Measurements from ENCODE around the gene GDI1. TPM values are rescaled to one million over a fixed set of nuclear protein-coding genes. Genes with fewer than 3 reads are reported as not detected.

Gene GDI1
- total RNA-seq, 1 donor from 2014 or later: 152 TPM

DNA sequence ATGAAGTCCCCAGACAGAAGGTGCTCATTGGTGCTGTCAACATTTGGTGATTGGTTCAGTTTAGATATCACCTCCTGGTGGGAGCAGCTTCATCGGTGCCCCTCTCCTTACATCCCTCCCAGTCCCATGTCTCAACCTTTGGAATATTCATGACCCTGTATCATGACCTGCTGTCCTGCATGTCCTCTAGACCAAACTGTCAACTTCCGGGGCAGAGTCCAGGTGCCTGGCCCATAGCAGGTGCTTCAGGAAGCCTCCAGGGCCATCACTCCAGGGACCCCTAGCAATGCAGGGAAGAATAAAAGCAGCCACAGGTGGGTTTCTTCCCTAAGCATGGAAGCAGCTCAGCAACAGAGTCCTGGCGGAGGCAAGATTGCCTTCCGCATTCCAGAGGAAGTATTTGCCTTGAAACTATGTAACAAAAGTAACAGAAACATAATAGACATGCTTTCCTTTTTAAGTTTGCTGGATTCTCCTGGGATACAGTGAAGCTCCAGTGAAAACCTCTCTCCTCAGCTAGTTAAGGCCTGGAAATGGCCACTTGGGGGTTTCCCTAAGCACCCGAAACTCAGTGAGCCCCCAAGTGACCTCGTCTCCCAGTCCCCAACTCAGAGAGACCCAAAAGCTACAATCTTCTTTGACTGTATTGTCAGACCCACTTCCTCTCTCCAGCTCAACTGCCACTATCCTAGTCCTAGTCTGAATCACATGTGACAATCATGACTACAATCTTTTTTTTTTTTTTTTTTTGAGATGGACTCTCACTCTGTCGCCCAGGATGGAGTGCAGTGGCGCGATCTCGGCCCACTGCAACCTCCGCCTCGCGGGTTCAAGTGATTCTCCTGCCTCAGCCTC lies 9.8 kb upstream of the GDI1 start:
- Mint-ChIP-seq H3K36me3 (ENCODE audit: unreplicated experiment) (no peaks in the 10 kb centered on the region), H3K9me3 (ENCODE audit: unreplicated experiment) (peaks cover 4% of the 10 kb centered on the region), H3K4me3 (ENCODE audit: unreplicated experiment) (peak overlapping the region; percentile 75), H3K4me1 (ENCODE audit: unreplicated experiment) (peaks cover 20% of the 10 kb centered on the region), H3K27me3 (ENCODE audit: unreplicated experiment) (no peaks in the 10 kb centered on the region), H3K27ac (ENCODE audit: unreplicated experiment) (no peak overlapping the region)
- TF ChIP-seq, protein P1, sequence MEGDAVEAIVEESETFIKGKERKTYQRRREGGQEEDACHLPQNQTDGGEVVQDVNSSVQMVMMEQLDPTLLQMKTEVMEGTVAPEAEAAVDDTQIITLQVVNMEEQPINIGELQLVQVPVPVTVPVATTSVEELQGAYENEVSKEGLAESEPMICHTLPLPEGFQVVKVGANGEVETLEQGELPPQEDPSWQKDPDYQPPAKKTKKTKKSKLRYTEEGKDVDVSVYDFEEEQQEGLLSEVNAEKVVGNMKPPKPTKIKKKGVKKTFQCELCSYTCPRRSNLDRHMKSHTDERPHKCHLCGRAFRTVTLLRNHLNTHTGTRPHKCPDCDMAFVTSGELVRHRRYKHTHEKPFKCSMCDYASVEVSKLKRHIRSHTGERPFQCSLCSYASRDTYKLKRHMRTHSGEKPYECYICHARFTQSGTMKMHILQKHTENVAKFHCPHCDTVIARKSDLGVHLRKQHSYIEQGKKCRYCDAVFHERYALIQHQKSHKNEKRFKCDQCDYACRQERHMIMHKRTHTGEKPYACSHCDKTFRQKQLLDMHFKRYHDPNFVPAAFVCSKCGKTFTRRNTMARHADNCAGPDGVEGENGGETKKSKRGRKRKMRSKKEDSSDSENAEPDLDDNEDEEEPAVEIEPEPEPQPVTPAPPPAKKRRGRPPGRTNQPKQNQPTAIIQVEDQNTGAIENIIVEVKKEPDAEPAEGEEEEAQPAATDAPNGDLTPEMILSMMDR (IDR thresholded peaks at IDR 0.05): no peak
- DNase-seq (ENCODE audit: extremely low spot score, unreplicated experiment): no peak

DNA sequence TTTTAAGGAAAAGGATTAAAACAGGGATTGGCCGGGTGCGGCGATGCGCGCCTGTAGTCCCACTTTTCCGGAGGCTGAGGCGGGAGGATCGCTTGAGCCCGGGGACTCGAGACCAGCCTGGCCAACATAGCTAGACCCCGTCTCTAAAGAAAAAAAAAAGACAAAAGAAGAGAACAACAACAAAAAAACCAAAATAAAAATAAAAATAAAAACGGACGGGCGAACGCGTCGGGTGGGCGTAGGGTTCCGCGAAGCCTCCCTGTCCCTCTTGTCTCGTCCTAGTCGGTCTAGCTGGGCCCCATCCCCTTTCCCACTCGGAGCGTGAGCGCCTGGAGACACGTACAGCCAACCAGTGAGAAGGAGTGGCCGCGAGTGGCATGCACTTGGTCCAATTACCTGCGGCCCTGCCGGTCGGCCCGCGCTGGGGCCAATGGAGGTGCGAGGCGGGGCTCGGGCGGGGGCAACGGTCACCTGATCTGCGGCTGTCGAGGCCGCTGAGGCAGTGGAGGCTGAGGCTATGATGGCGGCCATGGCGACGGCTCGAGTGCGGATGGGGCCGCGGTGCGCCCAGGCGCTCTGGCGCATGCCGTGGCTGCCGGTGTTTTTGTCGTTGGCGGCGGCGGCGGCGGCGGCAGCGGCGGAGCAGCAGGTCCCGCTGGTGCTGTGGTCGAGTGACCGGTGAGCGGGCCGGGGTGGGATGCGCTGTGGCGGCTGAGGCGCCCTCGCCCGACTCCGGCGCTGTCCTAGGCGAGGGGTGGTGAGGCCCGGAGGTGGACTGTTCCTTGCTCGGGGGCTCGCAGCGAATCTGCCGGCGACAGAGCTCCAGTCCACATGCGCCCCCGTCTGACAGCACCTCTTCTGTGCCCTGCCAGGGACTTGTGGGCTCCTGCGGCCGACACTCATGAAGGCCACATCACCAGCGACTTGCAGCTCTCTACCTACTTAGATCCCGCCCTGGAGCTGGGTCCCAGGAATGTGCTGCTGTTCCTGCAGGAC lies 8.5 kb upstream of the GDI1 start, which contains the start of gene ATP6AP1:
Gene ATP6AP1 (plus strand): TSS at position 502 of the 996 bp plus-strand sequence. CDS start 16 bp downstream, at position 518.
- peak within 1 kb of the TSS; percentile 76 for H3K27ac Mint-ChIP-seq (ENCODE audit: unreplicated experiment)
- H3K9me3 Mint-ChIP-seq (ENCODE audit: unreplicated experiment): peaks cover 4% of the 10 kb centered on the region
- no peaks in the 10 kb centered on the region for H3K27me3 Mint-ChIP-seq (ENCODE audit: unreplicated experiment)
- peaks cover 20% of the 10 kb centered on the region for H3K4me1 Mint-ChIP-seq (ENCODE audit: unreplicated experiment)
- TF ChIP-seq, protein P1 (IDR thresholded peaks at IDR 0.05): no peak
- peak; percentile 97 for DNase-seq (ENCODE audit: extremely low spot score, unreplicated experiment)
- H3K36me3 Mint-ChIP-seq (ENCODE audit: unreplicated experiment): no peaks in the 10 kb centered on the region
- H3K4me3 Mint-ChIP-seq (ENCODE audit: unreplicated experiment): peak within 1 kb of the TSS; percentile 75

DNA sequence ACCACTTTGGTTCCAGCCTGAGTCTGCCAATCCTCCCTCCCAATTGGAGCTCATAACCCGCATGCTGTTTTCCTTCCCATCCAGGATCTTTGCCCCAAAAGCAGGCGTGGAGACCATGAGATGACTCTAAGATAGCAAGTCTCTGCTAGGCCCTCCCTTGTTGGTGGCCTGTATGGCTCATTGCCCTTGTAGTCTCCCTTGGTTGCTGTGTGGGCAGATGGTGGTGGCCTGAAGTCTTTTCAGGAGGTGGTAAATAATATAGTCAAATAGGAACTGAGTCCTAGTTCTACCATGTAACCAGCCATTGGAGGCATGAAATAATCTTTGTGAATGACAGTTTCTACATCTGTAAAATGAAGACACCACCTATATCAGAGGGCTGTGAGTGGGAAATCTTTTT lies 7.2 kb upstream of the GDI1 start:
- TF ChIP-seq, protein P1 (IDR thresholded peaks at IDR 0.05): no peak
- peak overlapping the region; percentile 75 for H3K4me3 Mint-ChIP-seq (ENCODE audit: unreplicated experiment)
- DNase-seq (ENCODE audit: extremely low spot score, unreplicated experiment): no peak
- H3K9me3 Mint-ChIP-seq (ENCODE audit: unreplicated experiment): peaks cover 4% of the 10 kb centered on the region
- no peaks in the 10 kb centered on the region for H3K27me3 Mint-ChIP-seq (ENCODE audit: unreplicated experiment)
- H3K4me1 Mint-ChIP-seq (ENCODE audit: unreplicated experiment): peaks cover 20% of the 10 kb centered on the region
- no peaks in the 10 kb centered on the region for H3K36me3 Mint-ChIP-seq (ENCODE audit: unreplicated experiment)
- peak overlapping the region; percentile 14 for H3K27ac Mint-ChIP-seq (ENCODE audit: unreplicated experiment)

DNA sequence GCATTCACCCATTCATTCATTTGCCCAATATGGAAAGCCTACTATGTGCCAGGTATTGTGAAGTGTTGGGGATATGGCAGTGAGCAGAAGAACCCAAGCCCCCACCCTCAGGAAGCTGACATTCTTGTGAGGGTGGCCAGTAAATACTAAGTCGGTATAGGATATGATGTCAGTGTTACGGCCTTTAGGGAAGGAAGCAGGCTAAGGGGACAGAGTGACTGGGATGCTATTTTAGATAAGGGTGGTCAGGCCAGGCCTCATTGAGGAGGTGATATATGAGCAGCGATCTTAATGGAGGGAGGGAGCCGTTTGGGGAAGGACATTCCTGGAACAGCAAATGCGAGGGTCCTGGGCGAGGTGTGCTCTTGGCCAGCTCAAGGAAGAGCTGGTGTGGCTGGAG lies 6.5 kb upstream of the GDI1 start:
- TF ChIP-seq, protein P1 (IDR thresholded peaks at IDR 0.05): no peak
- DNase-seq (ENCODE audit: extremely low spot score, unreplicated experiment): no peak
- no peak overlapping the region for H3K27ac Mint-ChIP-seq (ENCODE audit: unreplicated experiment)
- H3K4me3 Mint-ChIP-seq (ENCODE audit: unreplicated experiment): no peak overlapping the region
- peaks cover 20% of the 10 kb centered on the region for H3K4me1 Mint-ChIP-seq (ENCODE audit: unreplicated experiment)
- H3K27me3 Mint-ChIP-seq (ENCODE audit: unreplicated experiment): no peaks in the 10 kb centered on the region
- H3K9me3 Mint-ChIP-seq (ENCODE audit: unreplicated experiment): peaks cover 4% of the 10 kb centered on the region
- no peaks in the 10 kb centered on the region for H3K36me3 Mint-ChIP-seq (ENCODE audit: unreplicated experiment)
